Measurements from ENCODE around the gene SOHLH1. TPM values are rescaled to one million over a fixed set of nuclear protein-coding genes. Genes with fewer than 3 reads are reported as not detected.

Gene SOHLH1
- total RNA-seq, 1 experiment from 2014 or later = not detected

DNA sequence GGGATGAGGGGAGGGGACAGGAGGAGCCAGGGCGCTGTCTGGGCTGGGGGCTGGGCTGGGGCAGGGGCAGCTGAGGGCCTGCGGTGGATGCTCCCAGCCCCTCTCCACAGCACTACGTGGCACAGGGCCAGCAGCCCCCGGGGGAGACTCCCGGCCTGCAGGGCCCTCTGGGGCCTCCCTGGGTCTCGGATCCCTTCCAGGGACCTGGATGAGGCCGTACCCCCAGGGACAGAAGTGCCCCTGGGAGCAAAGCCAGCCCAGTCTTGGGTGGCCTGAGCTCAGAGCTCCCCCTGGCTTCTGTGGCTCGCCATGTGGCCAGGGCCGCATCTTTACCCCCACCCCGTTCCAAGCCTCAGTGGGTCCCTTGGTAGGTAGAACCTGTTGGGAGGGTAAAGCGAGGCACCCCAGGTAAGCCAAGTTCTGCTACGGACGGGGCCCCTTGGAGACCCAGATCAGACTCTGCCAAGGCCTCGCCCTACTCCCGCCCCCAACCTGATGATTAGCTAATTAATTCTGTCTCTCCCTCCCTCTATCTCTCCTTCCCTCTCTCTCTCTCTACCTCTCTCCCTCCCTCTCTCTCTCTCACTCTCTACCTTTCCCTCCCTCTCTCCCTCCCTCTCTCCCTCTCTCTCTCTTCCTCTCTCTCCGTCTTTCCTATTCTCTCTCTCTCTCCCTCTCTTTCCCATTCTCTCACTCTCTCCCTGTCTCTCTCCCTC is 27.0 kb upstream of the SOHLH1 start:
- no peak for DNase-seq
- Histone ChIP-seq H3K4me1 (replicated peaks; ENCODE audit: insufficient read depth) (no peaks in the 10 kb centered on the region), H3F3A (ENCODE audit: insufficient read depth, low read depth) (no peaks in the 10 kb centered on the region), H3K79me2 (ENCODE audit: low read depth) (no peaks in the 10 kb centered on the region), H3K9me2 (ENCODE audit: insufficient read depth) (no peaks in the 10 kb centered on the region), H3K4me3 (no peak overlapping the region), H3K27ac (no peak overlapping the region), H3K27me3 (ENCODE audit: insufficient read depth, low read depth) (peaks cover 90% of the 10 kb centered on the region), H3K36me3 (ENCODE audit: low read depth) (no peaks in the 10 kb centered on the region), H3K9me3 (ENCODE audit: insufficient read depth, low read depth) (no peaks in the 10 kb centered on the region), H3K4me2 (no peak overlapping the region), H2AFZ (no peak overlapping the region), H4K20me1 (ENCODE audit: insufficient read depth) (no peaks in the 10 kb centered on the region)
- intact Hi-C loops (cut with micrococcal nuclease; ENCODE audit: unreplicated experiment) = no loop called here
- no TSS peak for BruUV-seq (replicated peaks)
- ChIA-PET CTCF (no interaction called here), POLR2A (ENCODE audit: unreplicated experiment) (no interaction called here)
- TF ChIP-seq EZH2 (IDR thresholded peaks at IDR 0.05; ENCODE audit: low read depth) = no peak
- TF ChIP-seq, protein P1, sequence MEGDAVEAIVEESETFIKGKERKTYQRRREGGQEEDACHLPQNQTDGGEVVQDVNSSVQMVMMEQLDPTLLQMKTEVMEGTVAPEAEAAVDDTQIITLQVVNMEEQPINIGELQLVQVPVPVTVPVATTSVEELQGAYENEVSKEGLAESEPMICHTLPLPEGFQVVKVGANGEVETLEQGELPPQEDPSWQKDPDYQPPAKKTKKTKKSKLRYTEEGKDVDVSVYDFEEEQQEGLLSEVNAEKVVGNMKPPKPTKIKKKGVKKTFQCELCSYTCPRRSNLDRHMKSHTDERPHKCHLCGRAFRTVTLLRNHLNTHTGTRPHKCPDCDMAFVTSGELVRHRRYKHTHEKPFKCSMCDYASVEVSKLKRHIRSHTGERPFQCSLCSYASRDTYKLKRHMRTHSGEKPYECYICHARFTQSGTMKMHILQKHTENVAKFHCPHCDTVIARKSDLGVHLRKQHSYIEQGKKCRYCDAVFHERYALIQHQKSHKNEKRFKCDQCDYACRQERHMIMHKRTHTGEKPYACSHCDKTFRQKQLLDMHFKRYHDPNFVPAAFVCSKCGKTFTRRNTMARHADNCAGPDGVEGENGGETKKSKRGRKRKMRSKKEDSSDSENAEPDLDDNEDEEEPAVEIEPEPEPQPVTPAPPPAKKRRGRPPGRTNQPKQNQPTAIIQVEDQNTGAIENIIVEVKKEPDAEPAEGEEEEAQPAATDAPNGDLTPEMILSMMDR (conservative IDR thresholded peaks at IDR 0.05) = no peak

- ChIA-PET CTCF (no interaction called here), POLR2A (ENCODE audit: unreplicated experiment) (no interaction called here)
- Histone ChIP-seq H4K20me1 (ENCODE audit: insufficient read depth) (no peaks in the 10 kb centered on the region), H3K27ac (no peak overlapping the region), H3K4me3 (no peak overlapping the region), H3F3A (ENCODE audit: insufficient read depth, low read depth) (no peaks in the 10 kb centered on the region), H2AFZ (no peak overlapping the region), H3K36me3 (ENCODE audit: low read depth) (no peaks in the 10 kb centered on the region), H3K79me2 (ENCODE audit: low read depth) (no peaks in the 10 kb centered on the region), H3K9me2 (ENCODE audit: insufficient read depth) (no peaks in the 10 kb centered on the region), H3K4me1 (replicated peaks; ENCODE audit: insufficient read depth) (no peaks in the 10 kb centered on the region), H3K9me3 (ENCODE audit: insufficient read depth, low read depth) (no peaks in the 10 kb centered on the region), H3K4me2 (no peak overlapping the region), H3K27me3 (ENCODE audit: insufficient read depth, low read depth) (peaks cover 91% of the 10 kb centered on the region)
- intact Hi-C loops (cut with micrococcal nuclease; ENCODE audit: unreplicated experiment) = no loop called here
- TF ChIP-seq EZH2 (IDR thresholded peaks at IDR 0.05; ENCODE audit: low read depth) = no peak
- TF ChIP-seq, protein P1 (conservative IDR thresholded peaks at IDR 0.05) = no peak
- no peak for DNase-seq
- no TSS peak for BruUV-seq (replicated peaks)
Measured at GRCh38 chr9:135724186-135724787, 25.0 kb upstream of the SOHLH1 start.

GRCh38 chr9:135722365-135722764 is 23.1 kb upstream of the SOHLH1 start:
- no peaks in the 10 kb centered on the region for H4K20me1 ChIP-seq (ENCODE audit: insufficient read depth)
- ChIA-PET POLR2A (ENCODE audit: unreplicated experiment) (no interaction called here), CTCF (no interaction called here)
- no peaks in the 10 kb centered on the region for H3K9me3 ChIP-seq (ENCODE audit: insufficient read depth, low read depth)
- H3K9me2 ChIP-seq (ENCODE audit: insufficient read depth) = no peaks in the 10 kb centered on the region
- TF ChIP-seq EZH2 (IDR thresholded peaks at IDR 0.05; ENCODE audit: low read depth) = no peak
- TF ChIP-seq, protein P1 (conservative IDR thresholded peaks at IDR 0.05) = no peak
- intact Hi-C loops (cut with micrococcal nuclease; ENCODE audit: unreplicated experiment) = no loop called here
- no peaks in the 10 kb centered on the region for H3K79me2 ChIP-seq (ENCODE audit: low read depth)
- BruUV-seq (replicated peaks) = no TSS peak
- H3F3A ChIP-seq (ENCODE audit: insufficient read depth, low read depth) = no peaks in the 10 kb centered on the region
- H3K4me3 ChIP-seq = no peak overlapping the region
- H2AFZ ChIP-seq = no peak overlapping the region
- DNase-seq = no peak
- no peaks in the 10 kb centered on the region for H3K4me1 ChIP-seq (replicated peaks; ENCODE audit: insufficient read depth)
- H3K27me3 ChIP-seq (ENCODE audit: insufficient read depth, low read depth) = peaks cover 91% of the 10 kb centered on the region
- no peak overlapping the region for H3K4me2 ChIP-seq
- no peak overlapping the region for H3K27ac ChIP-seq
- H3K36me3 ChIP-seq (ENCODE audit: low read depth) = no peaks in the 10 kb centered on the region
